ENCODE data around the gene CHCHD6.

GRCh38 chr3:126995254-126995780 lies 291.3 kb downstream of the CHCHD6 start:
- TF ChIP-seq, protein P1, sequence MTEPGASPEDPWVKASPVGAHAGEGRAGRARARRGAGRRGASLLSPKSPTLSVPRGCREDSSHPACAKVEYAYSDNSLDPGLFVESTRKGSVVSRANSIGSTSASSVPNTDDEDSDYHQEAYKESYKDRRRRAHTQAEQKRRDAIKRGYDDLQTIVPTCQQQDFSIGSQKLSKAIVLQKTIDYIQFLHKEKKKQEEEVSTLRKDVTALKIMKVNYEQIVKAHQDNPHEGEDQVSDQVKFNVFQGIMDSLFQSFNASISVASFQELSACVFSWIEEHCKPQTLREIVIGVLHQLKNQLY (CRISPR knock-in tag; IDR thresholded peaks at IDR 0.05), result no peak
- no peak for TF ChIP-seq NR3C1 (CRISPR knock-in tag; conservative IDR thresholded peaks at IDR 0.05; ENCODE audit: low read depth)
- TF ChIP-seq, protein P2, sequence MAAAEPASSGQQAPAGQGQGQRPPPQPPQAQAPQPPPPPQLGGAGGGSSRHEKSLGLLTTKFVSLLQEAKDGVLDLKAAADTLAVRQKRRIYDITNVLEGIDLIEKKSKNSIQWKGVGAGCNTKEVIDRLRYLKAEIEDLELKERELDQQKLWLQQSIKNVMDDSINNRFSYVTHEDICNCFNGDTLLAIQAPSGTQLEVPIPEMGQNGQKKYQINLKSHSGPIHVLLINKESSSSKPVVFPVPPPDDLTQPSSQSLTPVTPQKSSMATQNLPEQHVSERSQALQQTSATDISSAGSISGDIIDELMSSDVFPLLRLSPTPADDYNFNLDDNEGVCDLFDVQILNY (CRISPR knock-in tag; IDR thresholded peaks at IDR 0.05), result no peak
- TF ChIP-seq, protein P3, sequence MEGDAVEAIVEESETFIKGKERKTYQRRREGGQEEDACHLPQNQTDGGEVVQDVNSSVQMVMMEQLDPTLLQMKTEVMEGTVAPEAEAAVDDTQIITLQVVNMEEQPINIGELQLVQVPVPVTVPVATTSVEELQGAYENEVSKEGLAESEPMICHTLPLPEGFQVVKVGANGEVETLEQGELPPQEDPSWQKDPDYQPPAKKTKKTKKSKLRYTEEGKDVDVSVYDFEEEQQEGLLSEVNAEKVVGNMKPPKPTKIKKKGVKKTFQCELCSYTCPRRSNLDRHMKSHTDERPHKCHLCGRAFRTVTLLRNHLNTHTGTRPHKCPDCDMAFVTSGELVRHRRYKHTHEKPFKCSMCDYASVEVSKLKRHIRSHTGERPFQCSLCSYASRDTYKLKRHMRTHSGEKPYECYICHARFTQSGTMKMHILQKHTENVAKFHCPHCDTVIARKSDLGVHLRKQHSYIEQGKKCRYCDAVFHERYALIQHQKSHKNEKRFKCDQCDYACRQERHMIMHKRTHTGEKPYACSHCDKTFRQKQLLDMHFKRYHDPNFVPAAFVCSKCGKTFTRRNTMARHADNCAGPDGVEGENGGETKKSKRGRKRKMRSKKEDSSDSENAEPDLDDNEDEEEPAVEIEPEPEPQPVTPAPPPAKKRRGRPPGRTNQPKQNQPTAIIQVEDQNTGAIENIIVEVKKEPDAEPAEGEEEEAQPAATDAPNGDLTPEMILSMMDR (IDR thresholded peaks at IDR 0.05), result no peak
- no peak for TF ChIP-seq SP1 (CRISPR knock-in tag; conservative IDR thresholded peaks at IDR 0.05)
- TF ChIP-seq, protein P4, sequence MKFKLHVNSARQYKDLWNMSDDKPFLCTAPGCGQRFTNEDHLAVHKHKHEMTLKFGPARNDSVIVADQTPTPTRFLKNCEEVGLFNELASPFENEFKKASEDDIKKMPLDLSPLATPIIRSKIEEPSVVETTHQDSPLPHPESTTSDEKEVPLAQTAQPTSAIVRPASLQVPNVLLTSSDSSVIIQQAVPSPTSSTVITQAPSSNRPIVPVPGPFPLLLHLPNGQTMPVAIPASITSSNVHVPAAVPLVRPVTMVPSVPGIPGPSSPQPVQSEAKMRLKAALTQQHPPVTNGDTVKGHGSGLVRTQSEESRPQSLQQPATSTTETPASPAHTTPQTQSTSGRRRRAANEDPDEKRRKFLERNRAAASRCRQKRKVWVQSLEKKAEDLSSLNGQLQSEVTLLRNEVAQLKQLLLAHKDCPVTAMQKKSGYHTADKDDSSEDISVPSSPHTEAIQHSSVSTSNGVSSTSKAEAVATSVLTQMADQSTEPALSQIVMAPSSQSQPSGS (CRISPR knock-in tag; IDR thresholded peaks at IDR 0.05; ENCODE audit: borderline replicate concordance, low read depth), result no peak

All from WTC11 (cell line).